ENCODE measurements around the gene DSG1. TPM values are rescaled to one million over a fixed set of nuclear protein-coding genes. Genes with fewer than 3 reads are reported as not detected.

DSG1 gene
- total and polyA plus RNA-seq, 2 of the 13 experiments (the other 11 are each of a cell fraction or from before 2014, with no cell fraction given), result 0.04 TPM; not detected in 1

DNA sequence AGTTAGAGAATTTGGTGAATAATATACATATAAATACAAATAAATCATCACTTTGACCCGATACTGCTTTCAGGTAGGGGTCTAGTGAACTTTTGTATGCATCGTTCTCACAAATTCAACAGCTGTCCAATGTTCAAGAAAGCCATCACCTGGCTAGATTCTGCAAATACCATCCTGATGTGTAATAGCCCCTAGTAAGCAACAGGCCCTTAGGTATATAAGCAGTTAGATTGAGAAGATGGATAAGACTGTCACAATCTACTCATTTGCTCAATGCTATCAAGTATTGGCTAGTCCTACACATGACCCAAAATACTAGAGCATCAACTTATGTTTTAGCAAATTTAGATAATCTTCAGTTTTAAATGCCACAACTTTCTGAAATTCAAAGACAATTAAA, 20.7 kb upstream of the DSG1 start (continued):
- TF ChIP-seq DDIT3 (CRISPR knock-in tag; IDR thresholded peaks at IDR 0.05), result no peak
- no peak for TF ChIP-seq MTF1 (CRISPR knock-in tag; IDR thresholded peaks at IDR 0.05)

DNA sequence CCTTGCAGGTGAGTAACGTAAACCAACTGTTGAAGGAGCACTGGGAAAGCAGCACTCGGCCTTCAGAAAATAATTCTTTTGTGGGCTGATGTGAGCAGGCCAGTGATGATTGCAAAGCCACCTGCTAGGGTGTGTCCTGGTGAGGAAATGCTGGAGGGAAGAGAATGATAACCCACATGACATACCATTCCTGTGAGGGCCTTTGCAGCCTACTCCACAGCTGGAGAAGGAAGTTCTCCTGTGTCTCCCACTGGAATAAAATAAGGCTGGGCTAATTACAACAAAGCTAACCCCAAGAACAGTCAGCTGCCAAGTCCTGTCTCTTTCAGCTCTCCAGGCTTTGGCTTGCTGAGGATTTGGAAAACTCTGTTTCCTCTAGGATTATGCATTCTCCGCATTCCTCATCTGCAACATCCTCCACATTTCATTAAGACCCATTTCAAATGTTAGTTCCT, 16.7 kb upstream of the DSG1 start:
- no TSS peak for BruUV-seq (replicated peaks)
- Histone ChIP-seq H3K4me2 (ENCODE audit: low read depth, low read length) (no peak overlapping the region), H3K4me1 (ENCODE audit: insufficient read depth, low read length) (no peaks in the 10 kb centered on the region), H3K36me3 (replicated peaks in 1 of 2; ENCODE audit: control insufficient read depth in 1 of 2, insufficient read depth in 2 of 2, low read length in 2 of 2) (no peaks in the 10 kb centered on the region), H3K9me3 (ENCODE audit: low read length) (no peaks in the 10 kb centered on the region), H3K79me2 (ENCODE audit: insufficient read depth, low read length) (no peaks in the 10 kb centered on the region), H3K9ac (ENCODE audit: insufficient read depth, low read depth, low read length) (no peak overlapping the region), H4K20me1 (ENCODE audit: insufficient read depth, low read length) (no peaks in the 10 kb centered on the region), H3K27ac (ENCODE audit: extremely low read length, insufficient read depth, low read length) (no peak overlapping the region), H2AFZ (ENCODE audit: low read length) (no peak overlapping the region), H3K4me3 (replicated peaks in 1 of 3; ENCODE audit: insufficient read depth in 1 of 3, low read depth in 2 of 3, low read length in 3 of 3) (no peak overlapping the region), H3K27me3 (ENCODE audit: control insufficient read depth in 1 of 2, insufficient read depth in 2 of 2, low read length in 2 of 2) (no peaks in the 10 kb centered on the region)
- no peak for ATAC-seq
- DNase-seq (ENCODE audit: low spot score), result no peak
- intact Hi-C loops (cut with micrococcal nuclease; ENCODE audit: unreplicated experiment) (no loop called here), in situ Hi-C loops (cut with HindIII; ENCODE audit: extremely low pct_ligation_motif_present, low pct_unique_long_range_greater_than_20kb) (no loop called here)
- no peak for FAIRE-seq
- TF ChIP-seq ZSCAN25 (CRISPR knock-in tag; IDR thresholded peaks at IDR 0.05) (no peak), TAF1 (CRISPR knock-in tag; IDR thresholded peaks at IDR 0.05) (no peak), ZC3H4 (CRISPR knock-in tag; IDR thresholded peaks at IDR 0.05; ENCODE audit: borderline replicate concordance) (no peak), HMGA1 (CRISPR knock-in tag; conservative IDR thresholded peaks at IDR 0.05) (no peak), ZNF569 (CRISPR knock-in tag; IDR thresholded peaks at IDR 0.05; ENCODE audit: borderline replicate concordance) (no peak), BRCA1 (CRISPR knock-in tag; IDR thresholded peaks at IDR 0.05) (no peak), XBP1 (CRISPR knock-in tag; IDR thresholded peaks at IDR 0.05) (no peak), GATAD2A (CRISPR knock-in tag; IDR thresholded peaks at IDR 0.05) (no peak), ZNF841 (CRISPR knock-in tag; IDR thresholded peaks at IDR 0.05; ENCODE audit: borderline replicate concordance) (no peak)
- POLR2A ChIA-PET, result no interaction called here
- CTCF ChIA-PET (ENCODE audit: low intra/inter-chr PET ratio, low total read pairs), result no interaction called here
- WGBS (ENCODE audit: low lambda C conversion rate), result 58% methylated on average over 3 of the region's 3 CpGs
